CD4-positive, alpha-beta T cell treated with Interleukin-17A for 4 hours (primary cell): ENCODE data around the gene SPATA13.

Experiments
- DNase-seq: peaks from one replicate; pipeline ENCODE4 v3.0.0-alpha.2; 2020; ENCODE audit warnings: mixed read lengths

SPATA13 gene

GRCh38 chr13:24263632-24264031 is 103.1 kb downstream of the SPATA13 start:
- DNase-seq = no peak

GRCh38 chr13:24264976-24265375 is 104.5 kb downstream of the SPATA13 start:
- peak; percentile 89 for DNase-seq

- no peak for DNase-seq
These were observed 104.9 kb downstream of the SPATA13 start for GRCh38 chr13:24265453-24265852.

GRCh38 chr13:24267274-24267673 is 106.8 kb downstream of the SPATA13 start:
- peak; percentile 43 for DNase-seq

- no peak for DNase-seq
These were observed 107.3 kb downstream of the SPATA13 start for GRCh38 chr13:24267801-24268200.

- DNase-seq = no peak
These were observed 109.3 kb downstream of the SPATA13 start for GRCh38 chr13:24269821-24270220.

GRCh38 chr13:24270639-24271141 is 110.2 kb downstream of the SPATA13 start:
- DNase-seq = peak; percentile 70

GRCh38 chr13:24271231-24271600 is 110.7 kb downstream of the SPATA13 start:
- DNase-seq = no peak

- peak; percentile 78 for DNase-seq
These were observed 111.3 kb downstream of the SPATA13 start for GRCh38 chr13:24271601-24272451.

- peak; percentile 31 for DNase-seq
These were observed 112.1 kb downstream of the SPATA13 start for GRCh38 chr13:24272452-24273161.

GRCh38 chr13:24273926-24274325 is 113.4 kb downstream of the SPATA13 start:
- DNase-seq = no peak

GRCh38 chr13:24274452-24275021 is 114.0 kb downstream of the SPATA13 start:
- peak; percentile 66 for DNase-seq

- no peak for DNase-seq
These were observed 114.5 kb downstream of the SPATA13 start for GRCh38 chr13:24275041-24275440.

- DNase-seq = no peak
These were observed 115.8 kb downstream of the SPATA13 start for GRCh38 chr13:24276306-24276705.

GRCh38 chr13:24276861-24277260 is 116.3 kb downstream of the SPATA13 start:
- no peak for DNase-seq

- no peak for DNase-seq
These were observed 117.2 kb downstream of the SPATA13 start for GRCh38 chr13:24277761-24278160.

- no peak for DNase-seq
These were observed 119.0 kb downstream of the SPATA13 start for GRCh38 chr13:24279327-24280110.

GRCh38 chr13:24280720-24281119 is 120.2 kb downstream of the SPATA13 start:
- DNase-seq = no peak

GRCh38 chr13:24281188-24282008 is 120.9 kb downstream of the SPATA13 start:
- no peak for DNase-seq

GRCh38 chr13:24282256-24282655 is 121.7 kb downstream of the SPATA13 start:
- DNase-seq = no peak

GRCh38 chr13:24284889-24285565 is 124.5 kb downstream of the SPATA13 start:
- DNase-seq = no peak
